HG02623 (cell line): Measurements from ENCODE around the gene VTCN1.

Source experiments
- ATAC-seq: cut with Tn5 transposase; IDR thresholded peaks from one replicate; pipeline ENCODE4 v1.9.1; 2021; ENCODE audit warnings: moderate library complexity; ENCODE audit not compliant: unreplicated experiment

The VTCN1 gene

GRCh38 chr1:117098287-117098890, 112.3 kb downstream of the VTCN1 start:
- ATAC-seq = no peak

GRCh38 chr1:117097443-117097842, 113.3 kb downstream of the VTCN1 start:
- no peak for ATAC-seq

GRCh38 chr1:117096951-117097408, 113.7 kb downstream of the VTCN1 start:
- no peak for ATAC-seq

- no peak for ATAC-seq
Measured at GRCh38 chr1:117094841-117095604, 115.7 kb downstream of the VTCN1 start.

- ATAC-seq = peak; percentile 70
Measured at GRCh38 chr1:117093870-117094621, 116.7 kb downstream of the VTCN1 start.
